Activated naive CD4-positive, alpha-beta T cell treated with anti-CD3 and anti-CD28 coated beads, Interleukin-2, amount 10 ng/mL, durations not matched to agents 7 days and 5 days (primary cell): ENCODE measurements around the gene SLC25A42.

Experiments
- CTCF ChIA-PET: fragments of 350-600 bp; sonication (Branson Sonifier 250); formaldehyde crosslinking; loops from one replicate; lab custom pipeline; 2021; ENCODE audit warnings: antibody characterized with exemption; lab: Charles Lee
- DNase-seq: peaks from one replicate; pipeline ENCODE4 v3.0.0-alpha.2; 2020
- H3K27ac Mint-ChIP-seq: one replicate; pipeline ENCODE4 v1.8.0; 2021; ENCODE audit warnings: mild to moderate bottlenecking, moderate library complexity, mixed read lengths
- H3K27me3 Mint-ChIP-seq: one replicate; pipeline ENCODE4 v1.8.0; 2021; ENCODE audit warnings: mild to moderate bottlenecking, mixed read lengths
- H3K36me3 Mint-ChIP-seq: one replicate; pipeline ENCODE4 v1.8.0; 2021; ENCODE audit warnings: mixed read lengths
- H3K4me1 Mint-ChIP-seq: one replicate; pipeline ENCODE4 v1.8.0; 2021; ENCODE audit warnings: mixed read lengths
- H3K4me3 Mint-ChIP-seq: one replicate; pipeline ENCODE4 v1.8.0; 2021; ENCODE audit warnings: mild to moderate bottlenecking, moderate library complexity, mixed read lengths
- H3K9me3 Mint-ChIP-seq: one replicate; pipeline ENCODE4 v1.8.0; 2021; ENCODE audit warnings: mixed read lengths

SLC25A42 gene

GRCh38 chr19:19110410-19111135 lies 46.8 kb downstream of the SLC25A42 start:
- Mint-ChIP-seq H3K9me3 (no peaks in the 10 kb centered on the region), H3K36me3 (no peaks in the 10 kb centered on the region), H3K4me3 (no peak overlapping the region), H3K4me1 (no peaks in the 10 kb centered on the region), H3K27ac (no peak overlapping the region), H3K27me3 (no peaks in the 10 kb centered on the region)
- CTCF ChIA-PET: interaction anchor here (1.0 to 1.4 kb wide), 3 partner anchors 16 to 31 kb away, joined by 3 to 4 read pairs (median 4); no protein-coding TSS in a partner anchor
- DNase-seq: peak; percentile 49

DNA sequence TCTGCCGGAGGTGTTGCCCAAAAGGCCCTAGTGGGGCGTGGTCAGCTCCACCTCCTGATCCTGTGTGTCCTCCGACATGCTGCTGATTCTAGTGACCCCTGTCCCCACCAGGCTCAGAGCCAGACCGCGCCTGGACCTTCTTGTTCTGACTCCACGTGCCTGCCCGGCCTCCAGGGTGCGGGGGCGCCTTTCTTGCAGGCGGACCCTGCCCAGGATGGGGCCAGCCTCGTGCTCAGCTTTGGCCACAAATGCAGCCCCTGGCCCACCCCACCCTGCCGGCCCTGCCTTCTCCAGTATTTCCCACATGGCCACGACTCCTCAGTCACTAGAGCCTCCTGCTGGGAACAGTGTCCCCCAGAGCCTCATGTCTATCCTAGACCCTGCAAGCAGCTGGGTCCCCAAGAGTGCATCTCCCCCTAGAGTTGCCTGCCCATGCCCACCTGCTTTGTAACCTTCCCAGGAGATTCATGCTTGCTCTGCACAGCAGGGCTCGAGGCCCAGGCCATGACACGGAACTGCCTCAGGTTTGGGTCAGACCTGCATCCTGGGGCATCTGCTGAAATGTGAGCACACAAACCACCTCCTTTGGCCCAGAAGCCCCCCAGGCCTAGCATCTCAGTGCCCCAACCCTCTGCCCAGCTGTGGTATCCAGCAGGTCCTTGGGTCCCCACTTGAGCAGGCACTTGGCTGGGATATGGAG lies 47.5 kb downstream of the SLC25A42 start:
- H3K27ac Mint-ChIP-seq: no peak overlapping the region
- no peak for DNase-seq
- no peaks in the 10 kb centered on the region for H3K9me3 Mint-ChIP-seq
- H3K36me3 Mint-ChIP-seq: no peaks in the 10 kb centered on the region
- CTCF ChIA-PET: interaction anchor here (0.6 to 1.4 kb wide), 3 partner anchors 17 to 63 kb away, joined by 3 to 4 read pairs (median 4); no protein-coding TSS in a partner anchor
- no peak overlapping the region for H3K4me3 Mint-ChIP-seq
- H3K27me3 Mint-ChIP-seq: no peaks in the 10 kb centered on the region
- H3K4me1 Mint-ChIP-seq: no peaks in the 10 kb centered on the region

- H3K4me3 Mint-ChIP-seq: no peak overlapping the region
- no peaks in the 10 kb centered on the region for H3K9me3 Mint-ChIP-seq
- no peak for DNase-seq
- peak overlapping the region; percentile 73 for H3K27ac Mint-ChIP-seq
- H3K27me3 Mint-ChIP-seq: no peaks in the 10 kb centered on the region
- no peaks in the 10 kb centered on the region for H3K36me3 Mint-ChIP-seq
- no peaks in the 10 kb centered on the region for H3K4me1 Mint-ChIP-seq
- CTCF ChIA-PET: interaction anchor here (0.6 to 1.1 kb wide), 2 partner anchors 18 to 63 kb away, joined by 3 to 4 read pairs; no protein-coding TSS in a partner anchor
These were observed 48.3 kb downstream of the SLC25A42 start for GRCh38 chr19:19111967-19112580.

DNA sequence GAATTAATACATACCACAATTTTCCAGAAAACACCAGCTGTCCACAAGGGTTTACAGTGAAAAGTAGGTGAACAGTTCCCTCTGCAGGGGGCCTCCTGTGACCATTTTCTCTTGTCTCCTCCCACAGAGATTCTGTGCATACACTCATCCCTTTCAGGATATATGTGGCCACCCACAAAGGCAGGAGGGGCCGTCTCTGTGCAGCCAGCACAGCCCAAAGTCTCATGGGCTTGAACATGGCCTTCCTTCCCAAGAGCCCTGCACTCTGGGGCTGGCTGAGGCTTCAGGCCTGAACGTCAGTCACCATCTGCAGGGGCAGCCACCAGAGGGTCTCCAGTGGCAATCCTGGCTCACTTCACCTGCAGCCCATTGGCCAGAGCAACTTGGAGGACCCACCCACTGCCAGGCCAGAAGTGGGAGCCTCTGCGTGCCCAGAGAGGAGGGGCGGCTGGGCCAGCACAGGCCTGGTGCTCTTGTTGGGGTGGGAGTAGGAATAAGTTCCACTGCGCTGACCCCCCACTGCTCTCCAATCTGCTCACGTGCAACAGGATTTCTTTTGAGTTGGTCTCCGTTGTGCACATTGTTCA lies 49.3 kb downstream of the SLC25A42 start:
- no peaks in the 10 kb centered on the region for H3K9me3 Mint-ChIP-seq
- no peaks in the 10 kb centered on the region for H3K4me1 Mint-ChIP-seq
- H3K27me3 Mint-ChIP-seq: no peaks in the 10 kb centered on the region
- H3K36me3 Mint-ChIP-seq: no peaks in the 10 kb centered on the region
- CTCF ChIA-PET: no interaction called here
- H3K4me3 Mint-ChIP-seq: no peak overlapping the region
- no peak overlapping the region for H3K27ac Mint-ChIP-seq
- no peak for DNase-seq

DNA sequence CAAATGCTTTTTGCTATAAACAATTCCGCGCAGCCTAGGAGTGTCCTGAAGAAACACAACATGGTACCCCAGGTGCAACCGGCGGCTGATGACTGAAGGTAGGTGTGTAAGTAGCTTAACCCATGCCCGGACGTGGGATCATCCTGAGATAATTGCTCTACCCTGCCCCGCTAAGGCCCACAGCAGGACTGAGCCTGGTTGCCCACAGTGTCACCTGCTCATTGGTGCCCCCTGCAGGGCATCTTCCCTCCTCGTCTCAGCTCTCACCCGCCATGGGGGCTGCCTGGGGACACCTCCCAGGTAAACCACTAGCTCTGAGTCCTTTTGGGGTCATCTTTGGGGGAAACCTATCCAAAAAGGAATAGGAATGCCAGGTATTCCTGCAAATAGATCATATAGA lies 52.2 kb downstream of the SLC25A42 start:
- Mint-ChIP-seq H3K9me3 (no peaks in the 10 kb centered on the region), H3K27me3 (no peaks in the 10 kb centered on the region), H3K4me3 (no peak overlapping the region), H3K36me3 (peaks cover 3% of the 10 kb centered on the region), H3K4me1 (no peaks in the 10 kb centered on the region), H3K27ac (no peak overlapping the region)
- CTCF ChIA-PET: interaction anchor here (0.6 to 1.7 kb wide), 9 partner anchors 9 to 114 kb away, joined by 3 to 13 read pairs (median 3); no protein-coding TSS in a partner anchor
- DNase-seq: peak; percentile 67

DNA sequence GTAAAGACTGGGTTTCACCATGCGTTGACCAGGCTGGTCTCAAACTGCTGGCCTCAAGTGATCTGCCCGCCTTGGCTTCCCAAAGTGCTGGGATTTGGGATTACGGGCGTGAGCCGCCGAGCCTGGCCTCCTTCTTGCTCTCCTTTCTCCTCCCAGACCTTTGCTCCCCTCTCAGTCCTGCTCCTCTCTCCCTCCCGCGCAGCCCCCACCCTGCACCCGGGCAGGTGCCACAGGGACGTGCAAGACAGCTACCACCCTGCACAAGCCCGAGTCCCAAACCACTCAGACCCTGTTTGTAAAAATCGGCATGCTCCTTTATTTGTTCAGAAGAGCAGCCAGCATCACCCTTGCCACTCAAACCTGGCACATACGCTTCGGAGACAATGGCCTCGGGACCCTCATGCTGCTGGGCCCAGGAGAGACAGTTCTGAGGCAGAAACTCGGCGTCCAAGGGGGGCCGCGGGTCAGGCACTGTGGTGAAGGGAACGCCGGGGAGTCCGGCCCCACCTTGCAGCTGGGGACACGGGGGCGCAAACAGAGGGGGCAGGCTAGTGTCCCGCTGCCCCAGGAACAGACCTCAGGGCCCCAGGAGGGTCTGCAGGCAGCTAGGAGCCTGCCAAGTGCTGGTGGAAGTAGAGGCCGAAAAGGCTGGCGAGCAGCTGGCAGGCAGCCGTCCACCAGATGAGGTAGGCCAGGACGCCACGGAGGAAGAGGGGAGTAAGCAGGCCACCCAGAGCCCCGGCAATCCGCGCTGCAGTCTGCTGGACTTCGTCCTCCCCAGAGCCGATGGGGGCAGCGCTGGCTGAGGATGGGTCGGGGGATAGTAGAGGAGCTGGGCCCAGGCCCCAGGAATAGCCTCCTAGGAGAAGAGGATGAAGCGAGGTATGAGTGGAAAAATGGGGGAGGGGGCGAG lies 55.8 kb downstream of the SLC25A42 start:
- Mint-ChIP-seq H3K4me1 (no peaks in the 10 kb centered on the region), H3K4me3 (no peak overlapping the region), H3K27ac (peak overlapping the region; percentile 19), H3K9me3 (peaks cover 8% of the 10 kb centered on the region), H3K27me3 (no peaks in the 10 kb centered on the region), H3K36me3 (peaks cover 12% of the 10 kb centered on the region)
- CTCF ChIA-PET: no interaction called here
- no peak for DNase-seq

- Mint-ChIP-seq H3K27ac (no peak overlapping the region), H3K4me3 (no peak overlapping the region), H3K36me3 (peaks cover 12% of the 10 kb centered on the region), H3K9me3 (peaks cover 8% of the 10 kb centered on the region), H3K27me3 (no peaks in the 10 kb centered on the region), H3K4me1 (no peaks in the 10 kb centered on the region)
- peak; percentile 53 for DNase-seq
- CTCF ChIA-PET: no interaction called here
These were observed 56.8 kb downstream of the SLC25A42 start for GRCh38 chr19:19120308-19121231.

GRCh38 chr19:19121371-19121770 lies 57.6 kb downstream of the SLC25A42 start:
- Mint-ChIP-seq H3K27me3 (no peaks in the 10 kb centered on the region), H3K36me3 (peaks cover 12% of the 10 kb centered on the region), H3K4me3 (no peak overlapping the region), H3K27ac (no peak overlapping the region), H3K4me1 (no peaks in the 10 kb centered on the region), H3K9me3 (peaks cover 8% of the 10 kb centered on the region)
- CTCF ChIA-PET: no interaction called here
- no peak for DNase-seq

GRCh38 chr19:19122902-19123301 lies 59.1 kb downstream of the SLC25A42 start:
- CTCF ChIA-PET: no interaction called here
- no peaks in the 10 kb centered on the region for H3K27me3 Mint-ChIP-seq
- no peak overlapping the region for H3K27ac Mint-ChIP-seq
- H3K4me3 Mint-ChIP-seq: no peak overlapping the region
- DNase-seq: no peak
- H3K4me1 Mint-ChIP-seq: peaks cover 1% of the 10 kb centered on the region
- peaks cover 14% of the 10 kb centered on the region for H3K36me3 Mint-ChIP-seq
- peaks cover 8% of the 10 kb centered on the region for H3K9me3 Mint-ChIP-seq

DNA sequence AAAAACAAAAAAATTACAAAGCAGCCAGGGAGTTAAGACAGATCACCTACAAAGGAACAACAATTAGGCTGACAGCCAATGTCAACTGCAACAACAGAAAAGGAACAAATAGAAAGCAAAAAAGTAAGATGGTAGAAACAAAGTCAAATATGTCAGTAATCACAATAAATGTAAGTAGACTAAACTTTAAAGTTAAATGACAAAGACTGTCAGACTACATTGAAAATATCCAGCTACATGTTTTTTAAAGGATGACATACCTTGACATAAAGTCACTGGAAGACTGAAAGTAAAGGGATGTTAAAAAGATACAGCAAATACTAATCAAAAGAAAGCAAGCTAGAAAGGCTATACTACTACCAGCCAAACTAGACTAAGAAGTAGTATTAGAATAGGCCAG lies 59.6 kb downstream of the SLC25A42 start:
- H3K4me1 Mint-ChIP-seq: peaks cover 2% of the 10 kb centered on the region

DNA sequence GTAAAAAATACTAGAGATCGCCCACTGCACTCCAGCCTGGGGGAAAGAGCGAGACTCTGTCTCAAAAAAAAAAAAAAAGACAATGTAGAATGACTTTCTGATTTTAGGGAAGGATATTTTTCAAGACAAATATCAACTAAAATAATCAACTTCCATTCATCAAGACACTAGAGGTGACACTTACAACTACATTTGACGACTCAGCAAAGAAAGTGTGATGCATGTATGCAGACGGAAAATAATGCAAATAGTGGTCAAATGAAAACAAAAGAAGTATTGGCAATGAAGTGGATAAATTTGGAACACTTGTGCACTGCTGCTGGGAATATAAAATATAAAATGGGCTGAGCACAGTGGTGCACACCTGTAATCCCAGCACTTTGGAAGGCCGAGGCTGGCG lies 62.3 kb downstream of the SLC25A42 start:
- H3K36me3 Mint-ChIP-seq: peaks cover 11% of the 10 kb centered on the region
- H3K9me3 Mint-ChIP-seq: peaks cover 8% of the 10 kb centered on the region
- no peak for DNase-seq
- no peak overlapping the region for H3K27ac Mint-ChIP-seq
- CTCF ChIA-PET: no interaction called here
- no peaks in the 10 kb centered on the region for H3K27me3 Mint-ChIP-seq
- peaks cover 2% of the 10 kb centered on the region for H3K4me1 Mint-ChIP-seq
- H3K4me3 Mint-ChIP-seq: no peak overlapping the region

More for the DNA sequence above, 59.6 kb downstream of the SLC25A42 start:
- Mint-ChIP-seq H3K27ac (no peak overlapping the region), H3K27me3 (no peaks in the 10 kb centered on the region), H3K9me3 (peaks cover 8% of the 10 kb centered on the region), H3K36me3 (peaks cover 14% of the 10 kb centered on the region), H3K4me3 (no peak overlapping the region)
- no peak for DNase-seq
- CTCF ChIA-PET: interaction anchor here (1.1 kb wide), 1 partner anchor 23 kb away, joined by 4 read pairs; no protein-coding TSS in a partner anchor

GRCh38 chr19:19131989-19132388 lies 68.2 kb downstream of the SLC25A42 start:
- CTCF ChIA-PET: interaction anchor here (0.6 to 1.1 kb wide), 2 partner anchors 9 to 36 kb away, joined by 3 read pairs; no protein-coding TSS in a partner anchor
- peaks cover 1% of the 10 kb centered on the region for H3K27me3 Mint-ChIP-seq

More at GRCh38 chr19:19131989-19132388, 68.2 kb downstream of the SLC25A42 start:
- Mint-ChIP-seq H3K36me3 (peaks cover 9% of the 10 kb centered on the region), H3K4me3 (no peak overlapping the region), H3K9me3 (peaks cover 11% of the 10 kb centered on the region), H3K4me1 (peaks cover 11% of the 10 kb centered on the region), H3K27ac (no peak overlapping the region)
- no peak for DNase-seq
